SK-N-DZ (cell line): ENCODE results near the gene CDKN2C.
A peak's percentile ranks its signal among the peaks of the same experiment; 100 is the strongest.

Source experiments
- DNase-seq: peaks from one replicate; pipeline ENCODE4 v3.0.0-alpha.2; 2015; ENCODE audit warnings: low spot score

The CDKN2C gene

GRCh38 chr1:50964863-50965262 lies 5.2 kb upstream of the CDKN2C start:
- DNase-seq = no peak

- DNase-seq = no peak
Measured at GRCh38 chr1:50966991-50967390, 3.1 kb upstream of the CDKN2C start.

GRCh38 chr1:50967416-50968157 lies 2.5 kb upstream of the CDKN2C start:
- peak; percentile 7 for DNase-seq

- DNase-seq = peak; percentile 89
Measured at GRCh38 chr1:50968158-50968820, 1.8 kb upstream of the CDKN2C start.

- no peak for DNase-seq
Measured at GRCh38 chr1:50968821-50969610, 1.0 kb upstream of the CDKN2C start.

- DNase-seq = no peak
Measured at GRCh38 chr1:50970509-50970887, 453 bp downstream of the CDKN2C start.

- DNase-seq = peak; percentile 42
Measured at GRCh38 chr1:50970931-50971582, 1.0 kb downstream of the CDKN2C start.

GRCh38 chr1:50971748-50972305 lies 1.8 kb downstream of the CDKN2C start:
- DNase-seq = no peak

- DNase-seq = no peak
Measured at GRCh38 chr1:50972766-50973165, 2.7 kb downstream of the CDKN2C start.

- DNase-seq = no peak
Measured at GRCh38 chr1:50973255-50973654, 3.2 kb downstream of the CDKN2C start.

- DNase-seq = peak; percentile 4
Measured at GRCh38 chr1:50973875-50974617, 4.0 kb downstream of the CDKN2C start.

GRCh38 chr1:50974618-50974935 lies 4.5 kb downstream of the CDKN2C start:
- no peak for DNase-seq

- no peak for DNase-seq
Measured at GRCh38 chr1:50975436-50975835, 5.4 kb downstream of the CDKN2C start.

GRCh38 chr1:50976111-50976889 lies 6.3 kb downstream of the CDKN2C start:
- DNase-seq = peak; percentile 59

- peak; percentile 66 for DNase-seq
Measured at GRCh38 chr1:50976890-50977574, 7.0 kb downstream of the CDKN2C start.

GRCh38 chr1:50977575-50978143 lies 7.6 kb downstream of the CDKN2C start:
- DNase-seq = peak; percentile 63

- peak; percentile 81 for DNase-seq
Measured at GRCh38 chr1:50978144-50978851, 8.3 kb downstream of the CDKN2C start.
